OCI-LY1 (cell line): ENCODE measurements around the gene PTTG1.

Experiments
- H2AFZ ChIP-seq: fragments of 200-600 bp; sonication (generic), shearing (Covaris generic); 2 replicates; pipeline ENCODE4 v1.6.0; 2014; ENCODE audit warnings: antibody characterized with exemption, mild to moderate bottlenecking, low read length
- H3F3A ChIP-seq: fragments of 200-600 bp; sonication (generic), shearing (Covaris generic); 2 replicates; pipeline ENCODE4 v1.6.0; 2014; ENCODE audit warnings: mild to moderate bottlenecking, antibody characterized with exemption, low read length, moderate library complexity; ENCODE audit not compliant: insufficient read depth
- H3K27ac ChIP-seq: fragments of 200-600 bp; sonication (generic); 2 replicates; pipeline ENCODE4 v1.5.1; 2014; ENCODE audit warnings: low read length, mixed run types, mild to moderate bottlenecking, low read depth; ENCODE audit not compliant: poor library complexity, severe bottlenecking
- H3K27me3 ChIP-seq: fragments of 200-600 bp; sonication (generic); 2 replicates; pipeline ENCODE4 v1.6.0; 2014; ENCODE audit warnings: antibody characterized with exemption, mild to moderate bottlenecking, low read length, moderate library complexity; ENCODE audit not compliant: insufficient read depth
- H3K36me3 ChIP-seq: fragments of 200-600 bp; sonication (generic); 2 replicates; pipeline ENCODE4 v1.6.1; 2014; ENCODE audit warnings: mild to moderate bottlenecking, antibody characterized with exemption, low read length, moderate library complexity, mixed read lengths; ENCODE audit not compliant: insufficient read depth
- H3K4me1 ChIP-seq: fragments of 200-600 bp; sonication (generic); 2 replicates; pipeline ENCODE4 v1.5.1; 2014; ENCODE audit warnings: mild to moderate bottlenecking, low read length, moderate library complexity; ENCODE audit not compliant: insufficient read depth, severe bottlenecking
- H3K4me2 ChIP-seq: fragments of 200-600 bp; sonication (generic), shearing (Covaris generic); 2 replicates; pipeline ENCODE4 v1.6.1; 2014; ENCODE audit warnings: low read length
- H3K4me3 ChIP-seq: fragments of 200-600 bp; sonication (generic); 2 replicates; pipeline ENCODE4 v1.5.1; 2014; ENCODE audit warnings: low read length, low read depth, mild to moderate bottlenecking, mixed read lengths; ENCODE audit not compliant: poor library complexity, severe bottlenecking
- H3K79me2 ChIP-seq: fragments of 200-600 bp; shearing (Covaris generic); 2 replicates; pipeline ENCODE4 v1.6.1; 2016; ENCODE audit warnings: mixed run types, low read length, mixed read lengths; ENCODE audit not compliant: insufficient read depth
- H3K9ac ChIP-seq: fragments of 200-600 bp; sonication (generic), shearing (Covaris generic); 2 replicates; pipeline ENCODE4 v1.6.1; 2014; ENCODE audit warnings: mild to moderate bottlenecking, low read length, mixed read lengths
- H3K9me2 ChIP-seq: fragments of 200-600 bp; sonication (generic), shearing (Covaris generic); 2 replicates; pipeline ENCODE4 v1.6.1; 2014; ENCODE audit warnings: low read depth, mild to moderate bottlenecking, low read length, mixed read lengths
- H3K9me3 ChIP-seq: fragments of 200-600 bp; shearing (Covaris generic); 2 replicates; pipeline ENCODE4 v1.6.1; 2014; ENCODE audit warnings: low read length, mixed read lengths
- H4K20me1 ChIP-seq: fragments of 200-600 bp; sonication (generic), shearing (Covaris generic); 2 replicates; pipeline ENCODE4 v1.6.0; 2016; ENCODE audit warnings: mild to moderate bottlenecking, low read length; ENCODE audit not compliant: insufficient read depth
- CTCF ChIP-seq: fragments of 200-600 bp; sonication (generic), shearing (Covaris generic); IDR thresholded peaks from 2 replicates; pipeline ENCODE4 v1.5.1; 2017; ENCODE audit warnings: mild to moderate bottlenecking, antibody characterized with exemption, low read length, moderate library complexity, mixed read lengths
- EZH2 ChIP-seq: fragments of 200-600 bp; sonication (generic), shearing (Covaris generic); IDR thresholded peaks from 2 replicates; pipeline ENCODE4 v1.8.0; 2017; ENCODE audit warnings: borderline replicate concordance, mixed run types, mild to moderate bottlenecking, antibody characterized with exemption, low read length, moderate library complexity, mixed read lengths

Gene PTTG1

GRCh38 chr5:160458806-160459800 lies 37.4 kb downstream of the PTTG1 start:
- H3K9me3 ChIP-seq, result no peaks in the 10 kb centered on the region
- H3K4me2 ChIP-seq, result no peak overlapping the region
- TF ChIP-seq EZH2 (no peak), CTCF (no peak)
- no peak overlapping the region for H2AFZ ChIP-seq
- H4K20me1 ChIP-seq, result no peaks in the 10 kb centered on the region
- H3K36me3 ChIP-seq, result no peaks in the 10 kb centered on the region
- H3K27me3 ChIP-seq, result no peaks in the 10 kb centered on the region
- H3K4me1 ChIP-seq, result peaks cover 12% of the 10 kb centered on the region
- no peak overlapping the region for H3K9ac ChIP-seq
- no peak overlapping the region for H3K4me3 ChIP-seq
- no peak overlapping the region for H3K27ac ChIP-seq
- no peaks in the 10 kb centered on the region for H3K79me2 ChIP-seq
- H3K9me2 ChIP-seq, result no peaks in the 10 kb centered on the region
- H3F3A ChIP-seq, result no peaks in the 10 kb centered on the region

- Histone ChIP-seq H3K9me2 (no peaks in the 10 kb centered on the region), H3K4me1 (peaks cover 26% of the 10 kb centered on the region), H3K4me2 (no peak overlapping the region), H3K27me3 (no peaks in the 10 kb centered on the region), H2AFZ (no peak overlapping the region), H4K20me1 (no peaks in the 10 kb centered on the region), H3K79me2 (no peaks in the 10 kb centered on the region), H3K4me3 (no peak overlapping the region), H3F3A (no peaks in the 10 kb centered on the region), H3K36me3 (no peaks in the 10 kb centered on the region), H3K9ac (no peak overlapping the region), H3K9me3 (no peaks in the 10 kb centered on the region), H3K27ac (no peak overlapping the region)
- TF ChIP-seq EZH2 (no peak), CTCF (peak; percentile 31)
Observed at GRCh38 chr5:160460377-160461049, 38.9 kb downstream of the PTTG1 start.

- H3K4me1 ChIP-seq, result peaks cover 32% of the 10 kb centered on the region
- no peak overlapping the region for H2AFZ ChIP-seq
- H3F3A ChIP-seq, result no peaks in the 10 kb centered on the region
- H4K20me1 ChIP-seq, result no peaks in the 10 kb centered on the region
- H3K79me2 ChIP-seq, result no peaks in the 10 kb centered on the region
- H3K4me2 ChIP-seq, result no peak overlapping the region
- no peaks in the 10 kb centered on the region for H3K36me3 ChIP-seq
- TF ChIP-seq CTCF (no peak), EZH2 (no peak)
- H3K27me3 ChIP-seq, result no peaks in the 10 kb centered on the region
- no peak overlapping the region for H3K4me3 ChIP-seq
- H3K9me2 ChIP-seq, result no peaks in the 10 kb centered on the region
- H3K9me3 ChIP-seq, result no peaks in the 10 kb centered on the region
- H3K9ac ChIP-seq, result no peak overlapping the region
- H3K27ac ChIP-seq, result no peak overlapping the region
Observed at GRCh38 chr5:160461378-160461777, 39.7 kb downstream of the PTTG1 start.
